Loucy (cell line): ENCODE measurements around the gene CCHCR1.
A peak's percentile ranks its signal among the peaks of the same experiment; 100 is the strongest.

Experiments used
- H2AFZ ChIP-seq: fragments of 200-600 bp; sonication (generic); 2 replicates; pipeline ENCODE4 v1.6.0; 2016; ENCODE audit warnings: antibody characterized with exemption, mild to moderate bottlenecking, low read length, moderate library complexity
- H3F3A ChIP-seq: fragments of 200-600 bp; 2 replicates; pipeline ENCODE4 v1.6.0; 2016; ENCODE audit warnings: antibody characterized with exemption, low read depth, mild to moderate bottlenecking
- H3K27me3 ChIP-seq: fragments of 200-600 bp; sonication (generic); 2 replicates; pipeline ENCODE4 v1.6.1; 2014; ENCODE audit warnings: low read length, mild to moderate bottlenecking; ENCODE audit not compliant: insufficient read depth, poor library complexity, severe bottlenecking
- H3K36me3 ChIP-seq: fragments of 200-600 bp; sonication (generic); 2 replicates; pipeline ENCODE4 v1.6.1; 2016; ENCODE audit warnings: low read length; ENCODE audit not compliant: insufficient read depth
- H3K4me1 ChIP-seq: fragments of 200-600 bp; sonication (generic); 2 replicates; pipeline ENCODE4 v1.5.1; 2014; ENCODE audit warnings: low read length, mild to moderate bottlenecking; ENCODE audit not compliant: insufficient read depth, poor library complexity, severe bottlenecking
- H3K4me2 ChIP-seq: fragments of 200-600 bp; sonication (generic); 2 replicates; pipeline ENCODE4 v1.6.0; 2014; ENCODE audit warnings: antibody characterized with exemption, low read length, low read depth, mild to moderate bottlenecking; ENCODE audit not compliant: poor library complexity, severe bottlenecking
- H3K4me3 ChIP-seq: fragments of 200-600 bp; sonication (generic); 2 replicates; pipeline ENCODE4 v1.5.1; 2014; ENCODE audit warnings: low read length, mild to moderate bottlenecking, mixed read lengths; ENCODE audit not compliant: poor library complexity, severe bottlenecking
- H3K79me2 ChIP-seq: fragments of 200-600 bp; sonication (generic); 2 replicates; pipeline ENCODE4 v1.6.1; 2014; ENCODE audit warnings: low read length; ENCODE audit not compliant: insufficient read depth
- H3K9ac ChIP-seq: fragments of 200-600 bp; sonication (generic); 2 replicates; pipeline ENCODE4 v1.6.0; 2014; ENCODE audit warnings: mild to moderate bottlenecking, low read depth, low read length, moderate library complexity; ENCODE audit not compliant: poor library complexity, severe bottlenecking
- H3K9me2 ChIP-seq: fragments of 200-600 bp; sonication (generic); replicated peaks from 2 replicates; pipeline ENCODE4 v1.6.1; 2016; ENCODE audit warnings: low read depth, low read length, mixed read lengths
- H3K9me3 ChIP-seq: fragments of 200-600 bp; sonication (generic); 2 replicates; pipeline ENCODE4 v1.6.1; 2014; ENCODE audit warnings: mild to moderate bottlenecking, antibody characterized with exemption, low read length, low read depth; ENCODE audit not compliant: insufficient read depth
- H4K20me1 ChIP-seq: fragments of 200-600 bp; sonication (generic); 2 replicates; pipeline ENCODE4 v1.6.0; 2014; ENCODE audit warnings: antibody characterized with exemption, low read length, mild to moderate bottlenecking; ENCODE audit not compliant: insufficient read depth, poor library complexity, severe bottlenecking
- EZH2phosphoT487 ChIP-seq: fragments of 200-600 bp; IDR thresholded peaks from 2 replicates; pipeline ENCODE4 v1.6.1; 2018; ENCODE audit warnings: antibody characterized with exemption, mild to moderate bottlenecking, moderate library complexity, borderline replicate concordance
- TF ChIP-seq, protein P1 (sequence below): fragments of 200-600 bp; sonication (generic); conservative IDR thresholded peaks from 2 replicates; pipeline ENCODE4 v1.5.1; 2014; ENCODE audit warnings: mild to moderate bottlenecking, antibody characterized with exemption, low read length

The CCHCR1 gene

DNA sequence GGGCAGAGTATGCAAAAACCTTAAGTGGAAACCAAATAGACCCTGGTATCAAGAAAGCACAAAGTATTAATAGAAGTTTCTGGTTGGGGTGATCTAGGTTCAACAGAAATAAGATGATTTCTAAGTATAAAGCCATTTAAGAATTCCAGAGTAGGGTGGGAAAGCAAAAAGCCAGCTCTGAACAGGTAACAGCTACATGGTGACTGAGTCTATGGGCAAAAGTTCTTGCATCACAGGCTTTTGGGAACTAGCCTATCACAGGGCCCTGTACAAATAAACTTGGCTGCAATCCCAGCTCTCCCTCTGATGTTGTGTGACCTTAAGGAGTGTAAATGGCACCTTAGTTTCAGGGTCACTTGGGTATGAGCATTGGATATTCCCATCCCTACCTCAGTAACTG lies 6.3 kb upstream of the CCHCR1 start:
- H3K4me3 ChIP-seq: no peak overlapping the region
- H3K9ac ChIP-seq: no peak overlapping the region
- no peak overlapping the region for H2AFZ ChIP-seq
- H3K36me3 ChIP-seq: no peaks in the 10 kb centered on the region; the same call in 1 of the 2 replicates
- no peaks in the 10 kb centered on the region for H3K27me3 ChIP-seq
- H3K4me1 ChIP-seq: peaks cover 32% of the 10 kb centered on the region
- H4K20me1 ChIP-seq: peaks cover 7% of the 10 kb centered on the region
- no peaks in the 10 kb centered on the region for H3K9me3 ChIP-seq
- TF ChIP-seq, protein P1, sequence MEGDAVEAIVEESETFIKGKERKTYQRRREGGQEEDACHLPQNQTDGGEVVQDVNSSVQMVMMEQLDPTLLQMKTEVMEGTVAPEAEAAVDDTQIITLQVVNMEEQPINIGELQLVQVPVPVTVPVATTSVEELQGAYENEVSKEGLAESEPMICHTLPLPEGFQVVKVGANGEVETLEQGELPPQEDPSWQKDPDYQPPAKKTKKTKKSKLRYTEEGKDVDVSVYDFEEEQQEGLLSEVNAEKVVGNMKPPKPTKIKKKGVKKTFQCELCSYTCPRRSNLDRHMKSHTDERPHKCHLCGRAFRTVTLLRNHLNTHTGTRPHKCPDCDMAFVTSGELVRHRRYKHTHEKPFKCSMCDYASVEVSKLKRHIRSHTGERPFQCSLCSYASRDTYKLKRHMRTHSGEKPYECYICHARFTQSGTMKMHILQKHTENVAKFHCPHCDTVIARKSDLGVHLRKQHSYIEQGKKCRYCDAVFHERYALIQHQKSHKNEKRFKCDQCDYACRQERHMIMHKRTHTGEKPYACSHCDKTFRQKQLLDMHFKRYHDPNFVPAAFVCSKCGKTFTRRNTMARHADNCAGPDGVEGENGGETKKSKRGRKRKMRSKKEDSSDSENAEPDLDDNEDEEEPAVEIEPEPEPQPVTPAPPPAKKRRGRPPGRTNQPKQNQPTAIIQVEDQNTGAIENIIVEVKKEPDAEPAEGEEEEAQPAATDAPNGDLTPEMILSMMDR: no peak
- TF ChIP-seq EZH2phosphoT487: no peak
- no peaks in the 10 kb centered on the region for H3F3A ChIP-seq
- no peaks in the 10 kb centered on the region for H3K9me2 ChIP-seq
- H3K4me2 ChIP-seq: no peak overlapping the region
- H3K79me2 ChIP-seq: peaks cover 41% of the 10 kb centered on the region

DNA sequence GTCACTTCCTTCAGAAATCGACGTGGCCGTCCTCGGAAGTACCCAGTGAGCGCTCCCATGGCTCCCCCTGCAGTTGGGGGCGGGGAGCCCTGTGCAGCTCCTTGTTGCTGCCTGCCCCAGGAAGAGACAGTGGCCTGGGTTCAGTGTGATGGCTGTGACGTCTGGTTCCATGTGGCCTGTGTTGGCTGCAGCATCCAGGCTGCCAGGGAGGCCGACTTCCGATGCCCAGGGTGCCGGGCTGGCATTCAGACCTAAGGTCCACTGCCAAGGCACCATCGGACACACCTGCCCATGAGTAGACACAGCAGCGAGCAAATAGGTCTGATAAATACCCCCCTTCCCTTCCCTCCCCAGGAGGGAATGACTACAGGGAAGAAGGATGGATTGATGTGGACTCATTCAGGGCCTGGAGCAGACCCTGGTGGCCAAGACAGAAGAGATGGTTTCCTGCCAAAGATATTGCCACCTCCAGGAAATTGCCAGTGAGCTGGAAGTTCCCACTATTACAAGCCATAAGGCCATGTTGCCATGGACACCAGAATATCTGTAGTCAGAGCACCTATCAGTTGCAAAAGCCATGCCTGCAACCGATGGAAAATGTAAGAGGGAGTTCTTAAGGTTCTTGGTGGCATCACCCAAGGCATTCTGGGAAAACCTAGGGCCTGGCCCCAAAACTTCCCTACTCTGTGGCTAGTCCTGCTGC lies 5.0 kb upstream of the CCHCR1 start:
- Histone ChIP-seq H3K9ac (no peak overlapping the region), H2AFZ (no peak overlapping the region), H3K4me1 (peaks cover 32% of the 10 kb centered on the region), H3K4me2 (peak overlapping the region; percentile 95), H3K9me2 (no peaks in the 10 kb centered on the region), H4K20me1 (peaks cover 7% of the 10 kb centered on the region), H3K4me3 (no peak overlapping the region), H3K36me3 (no peaks in the 10 kb centered on the region; the same call in 1 of the 2 replicates), H3K9me3 (no peaks in the 10 kb centered on the region), H3F3A (no peaks in the 10 kb centered on the region), H3K79me2 (peaks cover 45% of the 10 kb centered on the region), H3K27me3 (no peaks in the 10 kb centered on the region)
- no peak for TF ChIP-seq EZH2phosphoT487
- TF ChIP-seq, protein P1: no peak

DNA sequence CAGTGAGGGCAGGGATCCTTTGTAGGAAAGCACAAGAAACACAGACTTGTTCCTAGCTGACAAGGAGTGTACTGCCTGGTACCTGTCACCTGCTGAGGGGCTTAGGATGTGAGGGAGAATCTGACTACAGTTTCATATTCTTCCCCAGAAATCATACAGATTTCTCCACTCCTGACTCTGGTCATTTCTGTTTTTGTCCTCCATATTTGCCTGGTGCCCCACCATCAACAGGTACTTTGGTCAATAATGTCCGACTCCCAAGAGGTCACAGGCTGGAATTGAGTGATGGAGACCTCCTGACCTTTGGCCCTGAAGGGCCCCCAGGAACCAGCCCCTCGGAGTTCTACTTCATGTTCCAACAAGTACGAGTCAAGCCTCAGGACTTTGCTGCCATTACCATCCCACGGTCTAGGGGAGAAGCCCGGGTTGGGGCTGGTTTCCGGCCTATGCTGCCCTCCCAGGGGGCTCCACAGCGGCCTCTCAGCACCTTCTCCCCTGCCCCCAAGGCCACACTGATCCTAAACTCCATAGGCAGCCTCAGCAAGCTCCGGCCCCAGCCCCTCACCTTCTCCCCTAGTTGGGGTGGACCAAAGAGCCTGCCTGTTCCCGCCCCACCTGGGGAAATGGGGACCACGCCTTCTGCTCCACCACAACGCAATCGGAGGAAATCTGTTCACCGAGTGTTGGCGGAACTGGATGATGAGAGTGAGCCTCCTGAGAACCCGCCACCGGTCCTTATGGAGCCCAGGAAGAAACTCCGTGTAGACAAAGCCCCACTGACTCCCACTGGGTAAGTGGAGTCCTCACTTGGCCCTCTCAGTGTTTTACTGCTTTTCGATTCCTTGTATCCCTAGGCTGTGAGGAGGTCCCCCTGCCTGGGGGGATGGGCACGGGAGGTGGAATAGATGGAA lies 3.9 kb upstream of the CCHCR1 start:
- Histone ChIP-seq H3F3A (no peaks in the 10 kb centered on the region), H3K9me3 (no peaks in the 10 kb centered on the region), H4K20me1 (peaks cover 7% of the 10 kb centered on the region), H3K9me2 (no peaks in the 10 kb centered on the region), H3K4me3 (peak overlapping the region; percentile 35), H3K79me2 (peaks cover 56% of the 10 kb centered on the region), H3K4me2 (peak overlapping the region; percentile 95), H3K36me3 (no peaks in the 10 kb centered on the region; the same call in 1 of the 2 replicates), H3K4me1 (peaks cover 43% of the 10 kb centered on the region), H2AFZ (no peak overlapping the region), H3K27me3 (no peaks in the 10 kb centered on the region), H3K9ac (peak overlapping the region; percentile 20)
- TF ChIP-seq EZH2phosphoT487: no peak
- TF ChIP-seq, protein P1: no peak
